C4-2B (cell line): ENCODE data around the gene CR1L.

Source experiments
- ZFX ChIP-seq: fragments of 450-650 bp; IDR thresholded peaks from 2 replicates; pipeline ENCODE4 v1.6.1; 2017
- TF ChIP-seq, protein P1 (sequence below): fragments of 450-650 bp; conservative IDR thresholded peaks from 2 replicates; pipeline ENCODE4 v1.5.1; 2017; ENCODE audit warnings: mild to moderate bottlenecking

DNA sequence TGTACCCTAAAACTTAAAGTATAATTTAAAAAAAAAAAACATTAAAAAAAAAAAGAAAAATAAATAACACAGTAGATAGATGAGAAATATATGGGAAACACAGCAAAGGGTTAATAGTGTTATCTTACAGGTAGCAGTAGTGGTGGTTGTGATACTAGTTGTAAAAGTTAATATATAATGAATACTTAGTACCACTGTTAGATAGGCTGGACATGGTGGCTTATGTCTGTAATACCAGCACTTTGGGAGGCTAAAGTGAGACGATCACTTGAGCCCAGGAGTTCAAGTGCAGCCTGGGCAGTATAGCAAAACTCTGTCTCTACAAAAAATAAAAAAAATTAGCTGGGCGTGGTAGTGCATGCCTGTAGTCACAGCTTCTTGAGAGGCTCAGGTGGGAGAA is 74.3 kb downstream of the CR1L start:
- TF ChIP-seq, protein P1, sequence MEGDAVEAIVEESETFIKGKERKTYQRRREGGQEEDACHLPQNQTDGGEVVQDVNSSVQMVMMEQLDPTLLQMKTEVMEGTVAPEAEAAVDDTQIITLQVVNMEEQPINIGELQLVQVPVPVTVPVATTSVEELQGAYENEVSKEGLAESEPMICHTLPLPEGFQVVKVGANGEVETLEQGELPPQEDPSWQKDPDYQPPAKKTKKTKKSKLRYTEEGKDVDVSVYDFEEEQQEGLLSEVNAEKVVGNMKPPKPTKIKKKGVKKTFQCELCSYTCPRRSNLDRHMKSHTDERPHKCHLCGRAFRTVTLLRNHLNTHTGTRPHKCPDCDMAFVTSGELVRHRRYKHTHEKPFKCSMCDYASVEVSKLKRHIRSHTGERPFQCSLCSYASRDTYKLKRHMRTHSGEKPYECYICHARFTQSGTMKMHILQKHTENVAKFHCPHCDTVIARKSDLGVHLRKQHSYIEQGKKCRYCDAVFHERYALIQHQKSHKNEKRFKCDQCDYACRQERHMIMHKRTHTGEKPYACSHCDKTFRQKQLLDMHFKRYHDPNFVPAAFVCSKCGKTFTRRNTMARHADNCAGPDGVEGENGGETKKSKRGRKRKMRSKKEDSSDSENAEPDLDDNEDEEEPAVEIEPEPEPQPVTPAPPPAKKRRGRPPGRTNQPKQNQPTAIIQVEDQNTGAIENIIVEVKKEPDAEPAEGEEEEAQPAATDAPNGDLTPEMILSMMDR = no peak
- no peak for TF ChIP-seq ZFX
